Measurements from ENCODE around the gene RAPGEF5.

The RAPGEF5 gene

GRCh38 chr7:22219036-22219435, 137.9 kb downstream of the RAPGEF5 start:
- no peak for DNase-seq (ENCODE audit: low spot score)

- DNase-seq (ENCODE audit: low spot score) = no peak
Measured at GRCh38 chr7:22216832-22217475, 140.0 kb downstream of the RAPGEF5 start.

GRCh38 chr7:22216309-22216708, 140.6 kb downstream of the RAPGEF5 start:
- no peak for DNase-seq (ENCODE audit: low spot score)

GRCh38 chr7:22214000-22214399, 143.0 kb downstream of the RAPGEF5 start:
- no peak for DNase-seq (ENCODE audit: low spot score)

GRCh38 chr7:22213081-22213480, 143.9 kb downstream of the RAPGEF5 start:
- DNase-seq (ENCODE audit: low spot score) = peak; percentile 32

GRCh38 chr7:22210967-22211366, 146.0 kb downstream of the RAPGEF5 start:
- no peak for DNase-seq (ENCODE audit: low spot score)

- no peak for DNase-seq (ENCODE audit: low spot score)
Measured at GRCh38 chr7:22210355-22210754, 146.6 kb downstream of the RAPGEF5 start.

- DNase-seq (ENCODE audit: low spot score) = no peak
Measured at GRCh38 chr7:22208799-22209198, 148.2 kb downstream of the RAPGEF5 start.

- DNase-seq (ENCODE audit: low spot score) = no peak
Measured at GRCh38 chr7:22207724-22208225, 149.2 kb downstream of the RAPGEF5 start.

- no peak for DNase-seq (ENCODE audit: low spot score)
Measured at GRCh38 chr7:22205631-22206030, 151.3 kb downstream of the RAPGEF5 start.

GRCh38 chr7:22204312-22204711, 152.6 kb downstream of the RAPGEF5 start:
- no peak for DNase-seq (ENCODE audit: low spot score)

- DNase-seq (ENCODE audit: low spot score) = no peak
Measured at GRCh38 chr7:22202141-22202540, 154.8 kb downstream of the RAPGEF5 start.

- no peak for DNase-seq (ENCODE audit: low spot score)
Measured at GRCh38 chr7:22201186-22201880, 155.6 kb downstream of the RAPGEF5 start.

GRCh38 chr7:22200777-22201176, 156.2 kb downstream of the RAPGEF5 start:
- DNase-seq (ENCODE audit: low spot score) = no peak

- no peak for DNase-seq (ENCODE audit: low spot score)
Measured at GRCh38 chr7:22200238-22200637, 156.7 kb downstream of the RAPGEF5 start.

- no peak for DNase-seq (ENCODE audit: low spot score)
Measured at GRCh38 chr7:22197376-22197775, 159.6 kb downstream of the RAPGEF5 start.

- DNase-seq (ENCODE audit: low spot score) = no peak
Measured at GRCh38 chr7:22196429-22196828, 160.5 kb downstream of the RAPGEF5 start.

- no peak for DNase-seq (ENCODE audit: low spot score)
Measured at GRCh38 chr7:22195397-22196172, 161.4 kb downstream of the RAPGEF5 start.

- peak; percentile 62 for DNase-seq (ENCODE audit: low spot score)
Measured at GRCh38 chr7:22194658-22195273, 162.2 kb downstream of the RAPGEF5 start.

- peak; percentile 92 for DNase-seq (ENCODE audit: low spot score)
Measured at GRCh38 chr7:22193450-22193983, 163.4 kb downstream of the RAPGEF5 start.

- no peak for DNase-seq (ENCODE audit: low spot score)
Measured at GRCh38 chr7:22192801-22193200, 164.2 kb downstream of the RAPGEF5 start.

- no peak for DNase-seq (ENCODE audit: low spot score)
Measured at GRCh38 chr7:22190736-22191135, 166.2 kb downstream of the RAPGEF5 start.

All from cerebellar cortex (tissue), 1 donor.